Uterus (tissue), 2 donors: ENCODE measurements around the gene ARHGAP44.

Experiments
- POLR2A ChIP-seq, 2 donors: fragments of 450-650 bp; IDR thresholded peaks; one replicate each; pipeline ENCODE4 v1.6.1; 2016; ENCODE audit warnings: antibody characterized with exemption in 2 of 2, mild to moderate bottlenecking in 1 of 2, moderate library complexity in 1 of 2
- TF ChIP-seq, protein P1 (sequence below), 4 experiments: fragments of 200-600 bp in 2 of 4; fragments of 450-650 bp in 2 of 4; sonication (generic) in 2 of 4; IDR thresholded peaks; one replicate each; pipeline ENCODE4 v1.5.1; 2016 to 2019; ENCODE audit warnings: antibody characterized with exemption in 4 of 4, mild to moderate bottlenecking in 2 of 4, moderate library complexity in 1 of 4

GRCh38 chr17:12744298-12744697 lies 45.0 kb upstream of the ARHGAP44 start:
- TF ChIP-seq, protein P1, sequence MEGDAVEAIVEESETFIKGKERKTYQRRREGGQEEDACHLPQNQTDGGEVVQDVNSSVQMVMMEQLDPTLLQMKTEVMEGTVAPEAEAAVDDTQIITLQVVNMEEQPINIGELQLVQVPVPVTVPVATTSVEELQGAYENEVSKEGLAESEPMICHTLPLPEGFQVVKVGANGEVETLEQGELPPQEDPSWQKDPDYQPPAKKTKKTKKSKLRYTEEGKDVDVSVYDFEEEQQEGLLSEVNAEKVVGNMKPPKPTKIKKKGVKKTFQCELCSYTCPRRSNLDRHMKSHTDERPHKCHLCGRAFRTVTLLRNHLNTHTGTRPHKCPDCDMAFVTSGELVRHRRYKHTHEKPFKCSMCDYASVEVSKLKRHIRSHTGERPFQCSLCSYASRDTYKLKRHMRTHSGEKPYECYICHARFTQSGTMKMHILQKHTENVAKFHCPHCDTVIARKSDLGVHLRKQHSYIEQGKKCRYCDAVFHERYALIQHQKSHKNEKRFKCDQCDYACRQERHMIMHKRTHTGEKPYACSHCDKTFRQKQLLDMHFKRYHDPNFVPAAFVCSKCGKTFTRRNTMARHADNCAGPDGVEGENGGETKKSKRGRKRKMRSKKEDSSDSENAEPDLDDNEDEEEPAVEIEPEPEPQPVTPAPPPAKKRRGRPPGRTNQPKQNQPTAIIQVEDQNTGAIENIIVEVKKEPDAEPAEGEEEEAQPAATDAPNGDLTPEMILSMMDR (IDR thresholded peaks at IDR 0.05), result no peak
- TF ChIP-seq POLR2A (IDR thresholded peaks at IDR 0.05), result no peak
